ENCODE data around the gene MZT2B.
"Not testable (repeated sequence)": the region's sequence is repeated elsewhere in the genome, so short reads cannot be mapped to it uniquely, and the experiment has no call there.

MZT2B gene

DNA sequence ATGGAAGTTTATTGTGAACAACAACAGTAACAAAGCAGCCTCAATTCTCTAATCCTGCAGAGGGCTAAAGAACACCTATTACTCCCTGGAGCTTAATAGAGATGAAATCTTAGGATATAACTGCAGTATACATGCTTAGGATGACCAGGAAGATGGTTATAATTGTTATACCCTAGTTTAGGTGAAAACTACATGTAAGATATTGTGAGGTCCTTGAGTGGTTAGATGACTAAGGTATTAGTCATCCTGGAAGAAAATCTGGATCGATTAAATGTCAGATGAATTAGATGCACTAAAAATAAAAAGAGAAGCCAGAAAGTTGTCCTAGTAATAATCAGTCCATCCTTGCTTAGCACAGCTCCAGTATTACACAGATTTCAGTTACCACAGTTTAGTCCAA, 38.4 kb downstream of the MZT2B start:
- POLR2A ChIA-PET (ENCODE audit: low non-redundant PET); H3K27ac ChIP-seq; CTCF ChIA-PET; DNase-seq (ENCODE audit: low spot score): not testable (repeated sequence)

DNA sequence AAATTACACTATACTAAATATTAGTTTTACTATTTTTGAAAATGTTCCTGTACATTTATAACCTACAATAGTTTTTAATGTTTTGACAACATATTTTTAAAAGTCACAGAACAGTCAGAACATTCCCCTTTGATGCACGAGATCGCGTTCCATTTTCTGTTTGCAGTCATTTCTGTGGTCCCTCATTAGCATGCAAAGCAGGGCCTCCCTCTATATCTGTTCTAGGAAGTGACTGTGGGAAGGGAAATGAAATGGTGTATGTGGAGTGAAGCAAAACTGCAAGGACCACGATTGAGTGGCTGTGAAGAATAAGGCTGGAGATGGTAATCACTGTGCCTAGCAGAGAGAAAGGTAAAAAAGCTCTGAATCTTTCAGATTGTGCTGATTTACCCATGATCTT, 40.5 kb downstream of the MZT2B start:
- DNase-seq (ENCODE audit: low spot score); CTCF ChIA-PET; POLR2A ChIA-PET (ENCODE audit: low non-redundant PET); H3K27ac ChIP-seq: not testable (repeated sequence)

DNA sequence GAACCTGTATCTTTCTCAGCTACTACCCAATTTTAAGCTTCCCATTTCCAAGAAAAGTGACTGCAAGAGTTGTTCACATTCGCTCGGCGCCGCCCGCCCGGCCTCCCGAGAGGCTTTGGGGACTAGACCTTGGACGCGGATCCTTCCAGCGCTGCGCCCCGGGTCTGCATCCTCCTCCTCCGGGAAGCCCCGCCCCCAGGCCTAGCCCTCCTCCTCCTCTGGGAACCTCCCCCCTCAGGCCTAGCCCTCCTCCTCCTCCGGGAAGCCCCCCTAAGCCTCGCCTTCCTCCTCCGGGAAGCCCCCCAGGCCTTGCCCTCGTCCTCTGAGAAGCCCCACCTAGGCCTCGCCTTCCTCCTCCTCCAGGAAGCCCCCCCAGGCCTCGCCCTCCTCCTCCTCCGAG, 45.9 kb downstream of the MZT2B start:
- POLR2A ChIA-PET (ENCODE audit: low non-redundant PET); CTCF ChIA-PET; DNase-seq (ENCODE audit: low spot score); H3K27ac ChIP-seq: not testable (repeated sequence)

DNA sequence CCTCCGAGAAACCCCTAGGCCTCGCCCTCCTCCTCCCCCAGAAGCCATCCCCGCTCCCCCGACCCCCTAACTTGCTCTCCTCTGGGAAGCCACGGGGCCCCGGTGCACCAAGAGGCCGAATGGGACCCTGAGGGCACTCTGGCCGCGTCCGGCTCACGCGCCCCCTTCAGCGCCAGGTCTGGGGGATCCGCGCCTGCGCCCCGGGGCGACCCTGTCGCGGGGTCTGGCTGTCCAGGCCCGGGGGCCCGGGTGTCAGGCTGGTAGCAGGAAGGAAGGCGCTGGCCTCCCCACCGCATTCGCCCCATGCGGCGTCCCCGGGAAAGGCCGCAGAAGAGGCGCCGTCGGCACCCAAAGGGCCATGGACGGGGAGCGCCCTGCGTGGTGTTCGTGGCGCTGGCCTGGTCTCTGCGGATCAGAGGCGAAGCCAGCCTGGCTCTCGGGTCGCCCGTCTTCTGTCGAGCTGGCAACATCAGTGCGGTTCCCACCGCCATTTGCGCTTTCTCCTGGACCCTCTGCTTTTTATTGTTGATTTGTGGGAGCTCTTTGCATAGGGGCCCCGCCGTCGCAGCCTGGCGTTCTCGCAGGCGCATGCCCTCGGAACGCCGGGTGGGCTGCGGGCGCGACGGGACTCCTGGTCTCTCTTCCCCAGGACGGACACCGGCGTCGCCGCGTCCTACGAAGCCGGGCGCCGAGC, 46.6 kb downstream of the MZT2B start:
- DNase-seq (ENCODE audit: low spot score); POLR2A ChIA-PET (ENCODE audit: low non-redundant PET): not testable (repeated sequence)
- CTCF ChIA-PET = interaction anchor here (0.6 kb wide), 1 partner anchor 67 kb away, joined by 4 read pairs; no protein-coding TSS in a partner anchor
- H3K27ac ChIP-seq = peak overlapping the region; percentile 50

DNA sequence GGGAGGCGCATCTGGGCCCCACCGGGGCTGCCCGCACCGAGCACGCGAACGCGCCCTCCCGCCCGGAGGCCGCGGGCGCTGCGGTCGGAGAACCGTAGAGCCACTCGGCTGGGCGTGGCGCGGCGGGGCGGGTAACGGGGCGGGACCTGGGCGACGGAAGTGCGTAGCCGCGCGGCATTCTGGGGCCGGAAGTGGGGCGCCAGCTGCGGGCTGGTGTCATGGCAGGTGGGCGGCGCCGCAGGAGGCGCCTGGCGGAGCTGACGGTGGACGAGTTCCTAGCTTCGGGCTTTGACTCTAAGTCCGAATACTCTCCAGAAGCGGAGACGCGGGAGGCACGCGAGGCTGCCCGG, 47.1 kb downstream of the MZT2B start:
- DNase-seq (ENCODE audit: low spot score) = peak; percentile 76
- H3K27ac ChIP-seq = peak overlapping the region; percentile 50
- ChIA-PET CTCF (interaction anchor here (0.6 kb wide), 1 partner anchor 66 kb away, joined by 4 read pairs; no protein-coding TSS in a partner anchor), POLR2A (ENCODE audit: low non-redundant PET) (interaction anchor here (0.6 kb wide), 1 partner anchor 24 kb away, joined by 4 read pairs; no protein-coding TSS in a partner anchor)

DNA sequence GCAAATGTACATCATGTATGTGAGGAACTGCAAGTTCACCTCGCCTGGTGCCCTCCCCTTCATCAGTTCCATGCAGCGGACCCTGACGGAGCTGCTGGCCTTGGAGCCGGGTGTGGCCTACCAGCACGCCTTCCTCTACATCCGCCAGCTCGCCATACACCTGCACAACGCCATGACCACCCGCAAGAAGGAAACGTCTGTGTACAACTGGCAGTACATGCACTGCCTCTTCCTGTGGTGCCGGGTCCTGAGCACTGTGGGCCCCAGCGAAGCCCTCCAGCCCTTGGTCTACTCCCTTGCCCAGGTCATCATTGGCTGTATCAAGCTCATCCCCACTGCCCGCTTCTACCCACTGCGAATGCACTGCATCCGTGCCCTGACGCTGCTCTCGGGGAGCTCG, 48.3 kb downstream of the MZT2B start:
- POLR2A ChIA-PET (ENCODE audit: low non-redundant PET); H3K27ac ChIP-seq; CTCF ChIA-PET; DNase-seq (ENCODE audit: low spot score): not testable (repeated sequence)

DNA sequence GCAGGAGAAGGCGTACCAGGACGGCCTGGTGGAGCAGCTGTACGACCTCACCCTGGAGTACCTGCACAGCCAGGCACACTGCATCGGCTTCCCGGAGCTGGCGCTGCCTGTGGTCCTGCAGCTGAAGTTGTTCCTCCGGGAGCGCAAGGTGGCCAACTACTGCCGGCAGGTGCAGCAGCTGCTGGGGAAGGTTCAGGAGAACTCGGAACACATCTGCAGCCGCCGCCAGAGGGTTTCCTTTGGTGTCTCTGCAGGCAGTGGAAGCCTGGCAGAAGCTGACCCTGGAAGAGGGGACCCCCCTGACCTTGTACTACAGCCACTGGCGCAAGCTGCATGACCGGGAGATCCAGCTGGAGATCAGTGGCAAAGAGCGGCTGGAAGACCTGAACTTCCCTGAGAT, 48.8 kb downstream of the MZT2B start:
- DNase-seq (ENCODE audit: low spot score); CTCF ChIA-PET; H3K27ac ChIP-seq; POLR2A ChIA-PET (ENCODE audit: low non-redundant PET): not testable (repeated sequence)

DNA sequence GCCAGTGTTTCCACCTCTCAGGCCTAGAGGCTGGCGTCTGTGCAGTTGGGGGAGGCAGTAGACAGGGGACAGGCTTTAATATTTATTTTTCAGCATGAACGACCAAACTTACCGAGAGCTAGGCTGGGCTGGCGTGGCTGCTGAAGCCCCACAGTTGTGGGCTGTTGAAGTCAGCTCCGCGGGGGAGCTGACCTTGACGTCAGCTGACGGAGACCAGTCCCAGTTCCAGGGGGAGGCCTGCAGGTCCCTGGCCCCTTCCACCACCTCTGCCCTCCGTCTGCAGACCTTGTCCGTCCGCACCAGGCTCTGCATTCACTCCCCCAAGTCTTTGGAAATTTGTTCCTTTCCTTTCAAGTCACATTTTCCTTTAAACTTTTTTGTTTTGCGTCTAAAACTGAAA, 49.6 kb downstream of the MZT2B start:
- no peak overlapping the region for H3K27ac ChIP-seq
- DNase-seq (ENCODE audit: low spot score) = no peak
- ChIA-PET POLR2A (ENCODE audit: low non-redundant PET) (no interaction called here), CTCF (no interaction called here)
- TF ChIP-seq, protein P1, sequence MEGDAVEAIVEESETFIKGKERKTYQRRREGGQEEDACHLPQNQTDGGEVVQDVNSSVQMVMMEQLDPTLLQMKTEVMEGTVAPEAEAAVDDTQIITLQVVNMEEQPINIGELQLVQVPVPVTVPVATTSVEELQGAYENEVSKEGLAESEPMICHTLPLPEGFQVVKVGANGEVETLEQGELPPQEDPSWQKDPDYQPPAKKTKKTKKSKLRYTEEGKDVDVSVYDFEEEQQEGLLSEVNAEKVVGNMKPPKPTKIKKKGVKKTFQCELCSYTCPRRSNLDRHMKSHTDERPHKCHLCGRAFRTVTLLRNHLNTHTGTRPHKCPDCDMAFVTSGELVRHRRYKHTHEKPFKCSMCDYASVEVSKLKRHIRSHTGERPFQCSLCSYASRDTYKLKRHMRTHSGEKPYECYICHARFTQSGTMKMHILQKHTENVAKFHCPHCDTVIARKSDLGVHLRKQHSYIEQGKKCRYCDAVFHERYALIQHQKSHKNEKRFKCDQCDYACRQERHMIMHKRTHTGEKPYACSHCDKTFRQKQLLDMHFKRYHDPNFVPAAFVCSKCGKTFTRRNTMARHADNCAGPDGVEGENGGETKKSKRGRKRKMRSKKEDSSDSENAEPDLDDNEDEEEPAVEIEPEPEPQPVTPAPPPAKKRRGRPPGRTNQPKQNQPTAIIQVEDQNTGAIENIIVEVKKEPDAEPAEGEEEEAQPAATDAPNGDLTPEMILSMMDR (conservative IDR thresholded peaks at IDR 0.05; ENCODE audit: low read depth) = no peak

DNA sequence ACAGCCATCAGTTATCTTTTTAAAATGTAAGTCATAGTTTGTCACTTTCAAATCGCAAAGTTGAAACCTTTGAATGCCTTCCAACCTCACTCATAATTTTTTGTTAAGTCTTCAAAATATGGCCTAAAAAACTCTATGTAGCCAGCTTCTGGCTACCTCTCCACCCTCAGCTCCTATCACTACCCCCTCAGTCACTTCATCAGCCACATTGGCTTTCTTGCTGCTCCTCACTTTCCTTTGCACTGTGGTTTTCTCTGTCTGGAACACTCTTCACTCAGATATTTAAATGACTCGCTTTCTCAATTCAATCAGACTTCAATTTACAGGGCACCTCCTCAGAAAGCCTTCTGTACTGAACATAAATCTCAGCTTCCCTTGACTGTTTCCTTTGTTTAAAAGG, 51.0 kb downstream of the MZT2B start:
- DNase-seq (ENCODE audit: low spot score); POLR2A ChIA-PET (ENCODE audit: low non-redundant PET); CTCF ChIA-PET; H3K27ac ChIP-seq: not testable (repeated sequence)

DNA sequence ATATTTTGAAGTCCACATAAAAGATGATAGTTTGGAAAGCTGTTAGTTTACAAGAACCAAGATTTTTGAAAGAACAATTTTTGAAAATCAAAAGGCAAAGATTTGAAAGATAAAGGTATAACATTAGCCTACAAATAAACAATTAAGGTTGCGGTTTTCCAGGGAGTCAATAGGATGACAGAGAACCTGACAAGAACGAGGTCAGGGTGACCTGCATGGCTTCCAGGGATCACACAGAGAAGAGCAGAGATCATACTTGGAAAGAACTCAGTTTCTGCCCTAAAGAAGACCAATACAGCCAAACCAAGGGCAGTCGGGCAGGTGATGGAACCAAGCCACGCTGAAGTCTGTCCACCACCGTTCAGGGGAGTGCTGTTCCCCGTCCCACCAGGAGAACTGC, 57.5 kb downstream of the MZT2B start:
- H3K27ac ChIP-seq; CTCF ChIA-PET; POLR2A ChIA-PET (ENCODE audit: low non-redundant PET); DNase-seq (ENCODE audit: low spot score): not testable (repeated sequence)
